OCI-LY1 (cell line): ENCODE data around the gene DDAH1.

Experiments used
- H2AFZ ChIP-seq: fragments of 200-600 bp; sonication (generic), shearing (Covaris generic); 2 replicates; pipeline ENCODE4 v1.6.0; 2014; ENCODE audit warnings: antibody characterized with exemption, mild to moderate bottlenecking, low read length
- H3F3A ChIP-seq: fragments of 200-600 bp; sonication (generic), shearing (Covaris generic); 2 replicates; pipeline ENCODE4 v1.6.0; 2014; ENCODE audit warnings: mild to moderate bottlenecking, antibody characterized with exemption, low read length, moderate library complexity; ENCODE audit not compliant: insufficient read depth
- H3K27ac ChIP-seq: fragments of 200-600 bp; sonication (generic); 2 replicates; pipeline ENCODE4 v1.5.1; 2014; ENCODE audit warnings: low read length, mixed run types, mild to moderate bottlenecking, low read depth; ENCODE audit not compliant: poor library complexity, severe bottlenecking
- H3K27me3 ChIP-seq: fragments of 200-600 bp; sonication (generic); 2 replicates; pipeline ENCODE4 v1.6.0; 2014; ENCODE audit warnings: antibody characterized with exemption, mild to moderate bottlenecking, low read length, moderate library complexity; ENCODE audit not compliant: insufficient read depth
- H3K36me3 ChIP-seq: fragments of 200-600 bp; sonication (generic); 2 replicates; pipeline ENCODE4 v1.6.1; 2014; ENCODE audit warnings: mild to moderate bottlenecking, antibody characterized with exemption, low read length, moderate library complexity, mixed read lengths; ENCODE audit not compliant: insufficient read depth
- H3K4me1 ChIP-seq: fragments of 200-600 bp; sonication (generic); 2 replicates; pipeline ENCODE4 v1.5.1; 2014; ENCODE audit warnings: mild to moderate bottlenecking, low read length, moderate library complexity; ENCODE audit not compliant: insufficient read depth, severe bottlenecking
- H3K4me2 ChIP-seq: fragments of 200-600 bp; sonication (generic), shearing (Covaris generic); 2 replicates; pipeline ENCODE4 v1.6.1; 2014; ENCODE audit warnings: low read length
- H3K4me3 ChIP-seq: fragments of 200-600 bp; sonication (generic); 2 replicates; pipeline ENCODE4 v1.5.1; 2014; ENCODE audit warnings: low read length, low read depth, mild to moderate bottlenecking, mixed read lengths; ENCODE audit not compliant: poor library complexity, severe bottlenecking
- H3K79me2 ChIP-seq: fragments of 200-600 bp; shearing (Covaris generic); 2 replicates; pipeline ENCODE4 v1.6.1; 2016; ENCODE audit warnings: mixed run types, low read length, mixed read lengths; ENCODE audit not compliant: insufficient read depth
- H3K9ac ChIP-seq: fragments of 200-600 bp; sonication (generic), shearing (Covaris generic); 2 replicates; pipeline ENCODE4 v1.6.1; 2014; ENCODE audit warnings: mild to moderate bottlenecking, low read length, mixed read lengths
- H3K9me2 ChIP-seq: fragments of 200-600 bp; sonication (generic), shearing (Covaris generic); 2 replicates; pipeline ENCODE4 v1.6.1; 2014; ENCODE audit warnings: low read depth, mild to moderate bottlenecking, low read length, mixed read lengths
- H3K9me3 ChIP-seq: fragments of 200-600 bp; shearing (Covaris generic); 2 replicates; pipeline ENCODE4 v1.6.1; 2014; ENCODE audit warnings: low read length, mixed read lengths
- H4K20me1 ChIP-seq: fragments of 200-600 bp; sonication (generic), shearing (Covaris generic); 2 replicates; pipeline ENCODE4 v1.6.0; 2016; ENCODE audit warnings: mild to moderate bottlenecking, low read length; ENCODE audit not compliant: insufficient read depth
- EZH2 ChIP-seq: fragments of 200-600 bp; sonication (generic), shearing (Covaris generic); IDR thresholded peaks from 2 replicates; pipeline ENCODE4 v1.8.0; 2017; ENCODE audit warnings: borderline replicate concordance, mixed run types, mild to moderate bottlenecking, antibody characterized with exemption, low read length, moderate library complexity, mixed read lengths
- TF ChIP-seq, protein P1 (sequence below): fragments of 200-600 bp; sonication (generic), shearing (Covaris generic); IDR thresholded peaks from 2 replicates; pipeline ENCODE4 v1.5.1; 2017; ENCODE audit warnings: mild to moderate bottlenecking, antibody characterized with exemption, low read length, moderate library complexity, mixed read lengths

Gene DDAH1

DNA sequence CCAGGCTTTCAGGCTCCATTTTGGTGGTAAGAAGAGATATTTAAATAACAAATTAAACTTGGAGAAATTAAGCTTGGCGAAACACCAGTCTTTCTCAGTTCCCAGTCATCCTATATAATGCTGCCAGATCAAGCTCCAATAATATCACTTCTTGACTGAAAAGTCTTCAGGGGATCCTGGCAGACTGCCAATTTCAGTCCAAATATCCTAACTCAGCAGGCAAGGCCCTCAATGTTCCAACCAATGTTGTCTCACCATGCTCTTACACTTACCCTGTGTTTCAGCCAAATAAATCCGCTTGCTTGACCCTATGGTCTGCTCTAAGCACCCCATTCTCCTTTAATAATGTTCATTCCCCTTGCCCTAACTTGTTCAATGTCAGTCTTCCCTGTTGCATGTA lies 148.6 kb downstream of the DDAH1 start:
- Histone ChIP-seq H3K4me2 (no peak overlapping the region), H3K27me3 (no peaks in the 10 kb centered on the region), H3K4me3 (no peak overlapping the region), H3K4me1 (no peaks in the 10 kb centered on the region), H3K27ac (no peak overlapping the region), H3K79me2 (no peaks in the 10 kb centered on the region), H3K36me3 (no peaks in the 10 kb centered on the region), H3K9me2 (no peaks in the 10 kb centered on the region), H4K20me1 (no peaks in the 10 kb centered on the region), H2AFZ (no peak overlapping the region), H3K9me3 (no peaks in the 10 kb centered on the region), H3F3A (no peaks in the 10 kb centered on the region), H3K9ac (no peak overlapping the region)
- TF ChIP-seq EZH2 = no peak
- TF ChIP-seq, protein P1, sequence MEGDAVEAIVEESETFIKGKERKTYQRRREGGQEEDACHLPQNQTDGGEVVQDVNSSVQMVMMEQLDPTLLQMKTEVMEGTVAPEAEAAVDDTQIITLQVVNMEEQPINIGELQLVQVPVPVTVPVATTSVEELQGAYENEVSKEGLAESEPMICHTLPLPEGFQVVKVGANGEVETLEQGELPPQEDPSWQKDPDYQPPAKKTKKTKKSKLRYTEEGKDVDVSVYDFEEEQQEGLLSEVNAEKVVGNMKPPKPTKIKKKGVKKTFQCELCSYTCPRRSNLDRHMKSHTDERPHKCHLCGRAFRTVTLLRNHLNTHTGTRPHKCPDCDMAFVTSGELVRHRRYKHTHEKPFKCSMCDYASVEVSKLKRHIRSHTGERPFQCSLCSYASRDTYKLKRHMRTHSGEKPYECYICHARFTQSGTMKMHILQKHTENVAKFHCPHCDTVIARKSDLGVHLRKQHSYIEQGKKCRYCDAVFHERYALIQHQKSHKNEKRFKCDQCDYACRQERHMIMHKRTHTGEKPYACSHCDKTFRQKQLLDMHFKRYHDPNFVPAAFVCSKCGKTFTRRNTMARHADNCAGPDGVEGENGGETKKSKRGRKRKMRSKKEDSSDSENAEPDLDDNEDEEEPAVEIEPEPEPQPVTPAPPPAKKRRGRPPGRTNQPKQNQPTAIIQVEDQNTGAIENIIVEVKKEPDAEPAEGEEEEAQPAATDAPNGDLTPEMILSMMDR = no peak

DNA sequence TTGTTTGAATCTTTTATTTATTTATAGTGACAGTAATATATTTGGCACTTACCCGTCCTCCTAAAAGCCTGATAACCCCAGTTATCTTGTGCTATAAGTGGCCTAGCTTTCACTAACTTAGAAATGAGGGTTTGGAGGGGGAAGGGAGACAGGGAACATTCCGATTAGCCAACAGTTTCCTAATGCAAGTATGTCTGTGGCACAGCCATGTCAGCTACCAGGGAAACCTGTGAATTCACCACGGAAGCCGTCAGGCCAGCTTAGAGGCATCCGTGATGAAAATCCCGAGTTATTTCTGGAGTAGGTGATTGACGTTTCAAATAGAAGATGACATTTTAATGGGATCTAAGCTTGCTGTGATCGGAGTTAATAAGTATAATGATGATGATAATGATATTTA lies 149.2 kb downstream of the DDAH1 start:
- Histone ChIP-seq H4K20me1 (no peaks in the 10 kb centered on the region), H2AFZ (no peak overlapping the region), H3K27ac (no peak overlapping the region), H3K36me3 (no peaks in the 10 kb centered on the region), H3K9me2 (no peaks in the 10 kb centered on the region), H3K79me2 (no peaks in the 10 kb centered on the region), H3K4me2 (no peak overlapping the region), H3K4me1 (no peaks in the 10 kb centered on the region), H3K4me3 (no peak overlapping the region), H3K27me3 (no peaks in the 10 kb centered on the region), H3K9ac (no peak overlapping the region), H3K9me3 (no peaks in the 10 kb centered on the region), H3F3A (no peaks in the 10 kb centered on the region)
- TF ChIP-seq, protein P1 = no peak
- no peak for TF ChIP-seq EZH2

DNA sequence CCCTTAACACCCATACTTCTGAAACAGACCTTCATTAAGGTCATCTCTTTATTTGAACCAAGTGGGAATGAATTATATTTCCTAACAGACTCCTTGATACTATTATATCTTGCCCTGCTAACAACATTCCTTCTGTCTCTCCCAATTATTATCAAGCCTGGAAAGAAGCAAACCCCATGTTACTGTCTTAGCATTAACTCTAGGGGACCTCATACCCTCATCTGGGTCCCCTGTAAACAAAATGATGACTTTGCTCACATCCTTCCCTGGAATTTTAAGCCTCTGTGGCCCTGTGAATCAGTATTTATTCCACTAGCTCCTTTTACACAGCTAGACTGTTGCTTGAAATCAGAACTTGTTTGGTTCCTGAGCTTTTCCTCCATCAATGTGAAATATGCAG lies 150.2 kb downstream of the DDAH1 start:
- Histone ChIP-seq H3K4me3 (no peak overlapping the region), H3F3A (no peaks in the 10 kb centered on the region), H3K4me2 (no peak overlapping the region), H3K9ac (no peak overlapping the region), H3K9me3 (no peaks in the 10 kb centered on the region), H3K79me2 (no peaks in the 10 kb centered on the region), H3K36me3 (no peaks in the 10 kb centered on the region), H3K4me1 (no peaks in the 10 kb centered on the region), H3K9me2 (no peaks in the 10 kb centered on the region), H3K27me3 (no peaks in the 10 kb centered on the region), H2AFZ (no peak overlapping the region), H3K27ac (no peak overlapping the region), H4K20me1 (no peaks in the 10 kb centered on the region)
- no peak for TF ChIP-seq EZH2
- TF ChIP-seq, protein P1 = no peak
